CD4-positive, alpha-beta T cell treated with Interleukin-2 at 100 ng/mL for 4 hours (primary cell): ENCODE results near the gene CERKL.

Experiments used
- DNase-seq: peaks from one replicate; pipeline ENCODE4 v3.0.0-alpha.2; 2020; ENCODE audit warnings: low spot score

Gene CERKL

DNA sequence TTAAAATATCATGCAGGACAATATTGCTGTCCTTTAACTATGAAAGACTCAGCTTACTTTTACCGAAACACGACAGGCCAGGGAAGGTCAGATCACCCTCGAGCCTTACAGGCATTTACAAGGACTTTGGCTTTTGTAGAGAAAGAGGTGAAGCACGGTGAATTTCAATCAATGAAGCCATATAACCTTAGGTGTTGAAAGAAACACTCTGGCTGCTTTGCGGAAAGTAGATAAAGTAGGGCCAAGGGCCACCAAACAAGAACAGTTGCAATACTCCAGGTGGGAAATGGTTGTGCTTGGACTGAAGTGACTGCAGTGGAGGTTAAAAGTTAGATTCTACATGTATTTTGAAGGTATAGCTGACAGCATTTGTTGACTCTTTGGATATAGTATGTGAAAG, 80.5 kb downstream of the CERKL start:
- no peak for DNase-seq

DNA sequence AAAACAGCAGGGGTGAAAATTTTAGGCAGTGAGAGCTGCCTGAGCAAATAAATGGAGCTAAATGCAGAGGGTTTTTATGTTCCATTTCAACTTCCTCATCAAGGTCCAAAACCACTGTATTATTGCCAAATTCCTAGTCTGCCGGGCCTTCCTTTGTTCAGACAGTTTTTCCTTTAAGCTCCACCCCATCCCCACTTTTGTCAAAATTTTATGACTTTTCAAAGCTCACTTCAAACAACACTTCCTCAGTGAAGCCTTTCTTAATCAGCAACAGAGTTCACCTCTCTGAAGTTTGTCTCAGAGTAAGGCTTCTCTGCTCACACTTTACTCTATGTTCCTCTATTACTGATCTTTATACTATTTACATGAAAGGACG, 81.3 kb downstream of the CERKL start:
- DNase-seq = no peak

DNA sequence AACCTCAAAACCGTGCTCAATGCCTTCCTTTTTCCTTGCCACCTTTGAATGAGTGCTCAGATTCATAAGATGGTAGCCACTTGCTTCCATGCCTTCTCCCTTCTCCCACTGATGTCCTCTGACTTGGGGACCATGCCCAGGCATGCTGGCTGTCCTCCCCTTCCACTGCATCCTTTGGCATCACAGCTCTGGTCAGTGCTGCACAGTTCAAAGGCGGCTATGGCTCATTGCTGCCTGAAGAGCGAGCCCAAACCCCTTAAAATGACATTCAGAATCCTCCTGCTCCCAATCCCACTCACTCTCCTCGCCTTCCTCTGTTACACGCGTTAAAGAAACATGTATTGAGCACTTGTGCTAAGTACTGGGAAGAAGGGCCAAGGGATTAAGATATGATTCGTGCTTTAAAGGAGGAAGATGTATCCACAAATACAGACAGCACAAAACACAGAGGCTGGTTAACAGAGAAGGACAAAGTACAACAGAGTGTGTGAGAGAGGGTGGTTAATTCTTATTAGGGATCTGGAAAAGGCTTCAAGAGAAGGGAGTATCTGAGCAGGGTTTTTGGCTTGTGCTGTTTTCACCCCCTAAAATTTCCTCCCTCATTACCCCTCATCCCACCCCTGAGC, 81.8 kb downstream of the CERKL start:
- DNase-seq = no peak

DNA sequence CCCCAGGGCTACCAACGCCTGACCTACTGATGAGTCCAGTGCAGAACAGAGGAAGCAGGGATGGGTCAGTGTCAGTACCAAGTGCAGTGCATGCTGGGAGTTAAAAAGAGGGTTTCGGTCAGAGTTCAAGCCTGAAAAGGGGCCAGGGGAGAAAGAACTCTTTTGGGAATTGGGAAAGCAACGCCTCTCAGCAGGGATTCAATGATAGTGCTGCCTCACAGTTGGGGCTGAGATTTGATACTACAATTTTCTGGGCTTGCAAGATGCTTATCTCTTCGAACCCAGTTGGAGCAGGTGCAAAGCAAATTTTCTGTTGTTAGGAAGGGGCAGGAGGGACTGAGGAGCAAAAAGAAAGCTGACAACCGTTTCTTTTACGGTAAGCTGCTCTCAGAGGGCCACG, 82.6 kb downstream of the CERKL start:
- DNase-seq = no peak

DNA sequence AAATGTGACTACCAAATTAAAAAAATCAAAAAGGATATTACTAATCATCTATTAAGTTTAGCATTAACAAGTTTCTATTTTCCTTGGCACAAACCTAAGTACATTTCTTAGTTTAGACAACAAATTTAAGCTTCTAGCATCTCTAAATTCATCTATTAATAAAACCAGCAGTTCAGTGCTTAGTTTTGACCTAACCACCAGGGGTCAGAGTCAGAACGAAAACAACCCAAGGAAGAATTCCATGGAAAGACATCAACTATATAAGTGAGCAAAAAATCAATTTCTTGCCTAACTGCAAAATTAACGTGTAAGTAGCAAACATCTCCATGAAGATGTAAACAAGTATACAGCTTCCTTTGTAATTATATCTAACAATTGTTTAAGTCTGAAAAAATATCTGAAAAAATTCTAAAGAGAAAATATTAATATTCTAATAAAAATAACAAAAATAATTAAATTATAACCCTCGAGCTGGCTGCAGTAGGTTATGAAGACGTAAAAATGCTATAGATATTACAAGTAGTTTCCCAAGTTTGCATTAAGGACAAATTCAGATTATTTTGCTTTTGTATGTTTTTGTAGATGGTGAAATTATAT, 83.7 kb downstream of the CERKL start:
- no peak for DNase-seq

DNA sequence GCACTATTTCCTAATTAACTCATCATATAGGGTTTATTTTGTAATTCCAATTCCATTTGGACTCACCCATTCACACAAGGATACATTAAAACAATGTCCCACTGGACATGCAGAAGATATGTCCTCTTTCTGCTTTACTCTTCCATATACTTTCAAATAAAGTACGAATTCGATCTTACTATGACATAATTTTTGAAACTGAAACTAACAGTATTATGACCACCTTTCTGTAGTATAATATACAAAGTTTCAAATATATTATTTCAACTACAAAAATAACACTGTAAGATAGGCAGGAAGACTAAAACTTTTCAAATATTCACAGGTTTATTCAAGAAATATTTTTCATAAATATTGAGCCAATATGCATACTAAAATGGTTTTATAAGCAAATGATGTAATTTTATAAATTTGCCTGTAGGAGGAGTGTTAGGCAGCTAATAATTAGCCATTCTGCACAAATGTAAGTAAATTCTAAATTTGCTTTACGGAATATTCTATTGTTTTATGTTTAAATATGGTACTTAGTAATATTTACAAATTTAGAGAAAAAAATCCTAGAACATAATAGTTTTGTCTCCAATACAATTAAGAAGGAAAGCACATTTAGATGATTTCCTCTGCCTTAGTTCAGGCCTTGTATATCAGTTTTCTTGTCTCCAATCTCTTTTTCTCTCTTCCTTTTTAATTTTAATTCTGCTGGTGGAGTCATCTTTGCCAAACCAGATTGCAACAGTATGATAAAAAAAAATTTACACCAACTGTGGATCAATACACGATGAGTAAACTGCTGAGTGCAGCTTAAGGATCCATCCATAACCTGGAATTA, 85.9 kb downstream of the CERKL start:
- no peak for DNase-seq

DNA sequence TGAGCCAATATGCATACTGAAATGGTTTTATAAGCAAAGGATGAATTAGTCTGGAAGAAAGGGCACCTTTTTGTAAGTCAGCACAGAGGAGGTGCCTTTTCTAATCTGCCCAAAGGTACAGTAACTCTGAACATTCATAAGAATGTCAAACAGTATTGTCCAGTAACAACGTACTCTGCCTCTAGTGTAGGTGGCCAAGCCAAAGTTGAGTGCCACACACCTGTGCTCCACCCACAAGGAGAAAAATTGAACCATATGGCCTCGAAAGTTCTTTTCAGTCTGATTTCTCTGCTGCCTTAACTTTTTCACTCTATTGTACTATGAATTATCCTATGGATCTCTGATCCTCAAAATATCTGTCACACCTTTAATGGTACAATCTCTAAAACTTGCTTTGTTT, 86.8 kb downstream of the CERKL start:
- DNase-seq = no peak

DNA sequence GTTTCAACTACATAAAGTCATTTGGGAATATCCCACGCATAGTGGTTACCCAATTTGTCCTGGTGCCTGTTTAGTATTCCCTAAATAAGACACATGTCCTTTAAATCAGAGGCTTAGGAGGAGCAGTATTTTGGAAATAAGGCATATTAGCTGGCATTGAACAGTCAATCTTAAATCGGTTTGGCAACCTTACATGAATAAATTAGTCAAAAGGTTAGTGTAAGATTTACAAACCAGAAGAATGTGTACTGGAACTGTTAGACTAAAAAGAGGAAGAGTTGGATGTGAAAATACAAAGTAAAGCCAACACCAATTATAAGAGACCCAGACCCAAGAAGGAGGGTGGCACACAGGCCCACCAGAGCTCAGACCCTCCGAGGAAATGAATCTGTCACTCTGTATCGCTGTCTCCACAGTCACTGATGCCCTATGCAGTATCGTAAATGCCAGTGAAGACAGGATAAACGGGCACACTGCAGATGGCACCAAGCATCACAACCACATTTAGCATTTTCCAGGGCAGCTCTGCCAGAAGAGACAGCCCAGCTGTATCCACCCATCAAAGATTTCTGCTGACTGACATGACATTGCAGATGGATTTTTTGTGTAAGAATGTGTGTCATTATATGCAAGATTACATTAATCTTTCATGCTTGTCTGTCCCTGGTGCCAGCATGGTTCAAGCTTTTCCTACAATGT, 90.4 kb downstream of the CERKL start:
- DNase-seq = no peak

DNA sequence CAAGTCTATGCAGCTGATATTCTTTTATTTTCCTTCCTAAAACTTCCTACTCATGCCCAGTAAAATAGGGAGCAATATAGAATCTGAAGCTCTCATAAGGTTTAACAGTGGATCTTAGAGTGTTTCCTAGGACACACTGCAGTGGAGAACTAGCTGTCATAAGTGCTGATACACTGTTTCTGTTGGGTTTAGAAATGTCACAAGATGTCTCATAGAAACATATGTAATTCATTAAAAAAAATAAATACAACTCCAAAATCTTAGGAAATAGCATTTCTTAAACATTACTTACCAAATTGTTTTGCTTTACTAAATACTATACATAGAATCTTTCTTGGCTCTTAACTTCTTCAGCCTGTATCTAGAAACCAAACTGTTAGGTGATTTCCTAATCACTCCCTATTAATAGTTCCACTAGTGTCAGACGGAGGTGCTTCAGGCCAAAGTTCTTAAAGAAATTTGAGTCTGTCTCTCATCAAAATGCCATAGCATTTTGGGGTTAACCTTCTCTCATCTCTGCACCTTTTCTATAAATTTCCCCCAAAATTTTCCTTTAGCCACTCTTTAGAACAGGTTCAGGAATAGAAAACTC, 93.7 kb downstream of the CERKL start:
- no peak for DNase-seq

DNA sequence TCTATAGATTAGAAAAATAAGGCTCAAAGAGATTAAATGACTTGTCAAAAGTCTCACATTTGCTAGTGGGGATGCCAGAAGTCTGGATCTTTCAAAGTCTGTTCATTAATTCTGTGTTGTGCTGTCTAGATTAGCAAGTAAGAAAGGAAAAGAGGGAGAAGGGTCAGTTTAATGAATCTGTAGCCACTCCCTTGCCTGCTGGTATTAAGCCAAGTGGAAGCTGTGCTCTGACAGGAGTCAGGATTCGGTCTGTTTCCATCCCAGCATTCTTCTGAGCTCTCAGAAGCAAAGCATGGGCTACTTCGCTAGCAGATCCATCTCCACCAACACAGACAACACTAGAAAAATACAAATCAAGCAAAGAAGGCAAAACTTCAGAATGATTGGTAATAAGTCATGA, 98.5 kb downstream of the CERKL start:
- no peak for DNase-seq

DNA sequence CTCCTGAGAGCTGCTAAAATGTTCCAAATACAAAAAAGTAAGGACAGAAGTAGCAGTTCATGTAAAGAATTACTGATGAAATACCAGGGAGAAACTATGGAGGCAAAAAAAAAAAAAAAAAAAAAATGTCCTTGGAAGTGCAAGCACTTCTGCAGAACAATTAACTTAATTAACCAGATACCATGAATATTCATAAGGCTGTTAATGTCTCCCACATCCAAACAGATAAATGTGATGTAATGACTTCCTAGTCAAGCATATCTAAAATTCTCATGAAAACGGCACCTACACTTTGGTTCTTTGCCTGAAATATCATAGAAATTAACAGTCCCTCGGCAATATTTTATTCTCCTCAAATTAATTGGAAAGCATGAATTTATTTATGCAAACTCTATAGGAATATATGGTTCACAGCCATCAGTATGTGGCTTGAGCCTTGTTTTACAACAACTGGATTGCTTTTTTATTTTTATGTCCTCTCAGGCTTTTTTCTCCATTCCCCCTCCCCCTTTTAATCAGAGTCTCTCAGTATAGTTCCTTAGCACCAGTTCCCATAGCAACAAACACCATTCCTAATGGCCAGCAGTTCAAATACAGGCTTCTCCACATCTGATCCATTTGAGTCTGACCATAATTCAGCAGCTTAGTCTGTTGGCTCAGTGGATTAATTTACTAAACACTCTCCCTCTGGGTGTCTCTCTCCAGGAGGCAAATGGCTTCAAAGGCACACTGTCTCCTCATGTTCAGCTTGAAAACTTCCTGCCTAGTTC, 102.7 kb downstream of the CERKL start:
- DNase-seq = no peak

DNA sequence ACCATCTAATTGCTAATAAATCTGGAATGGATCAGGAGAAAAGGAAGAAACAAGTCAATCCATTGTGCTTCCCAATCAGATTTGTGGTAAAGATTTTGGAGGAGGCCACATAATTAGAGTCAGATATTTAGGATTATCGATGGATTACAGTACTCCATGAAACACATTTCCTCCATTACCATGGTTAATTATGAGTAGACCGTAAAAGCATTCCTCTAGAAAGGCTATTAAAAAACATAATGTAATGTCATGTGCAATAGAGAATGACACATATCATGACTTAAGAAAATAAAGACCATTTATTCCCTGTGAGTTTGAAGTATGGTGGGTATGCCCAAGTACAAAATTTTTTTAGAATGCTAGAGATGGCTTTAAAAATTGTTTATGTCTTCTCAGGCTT, 103.7 kb downstream of the CERKL start:
- DNase-seq = no peak

DNA sequence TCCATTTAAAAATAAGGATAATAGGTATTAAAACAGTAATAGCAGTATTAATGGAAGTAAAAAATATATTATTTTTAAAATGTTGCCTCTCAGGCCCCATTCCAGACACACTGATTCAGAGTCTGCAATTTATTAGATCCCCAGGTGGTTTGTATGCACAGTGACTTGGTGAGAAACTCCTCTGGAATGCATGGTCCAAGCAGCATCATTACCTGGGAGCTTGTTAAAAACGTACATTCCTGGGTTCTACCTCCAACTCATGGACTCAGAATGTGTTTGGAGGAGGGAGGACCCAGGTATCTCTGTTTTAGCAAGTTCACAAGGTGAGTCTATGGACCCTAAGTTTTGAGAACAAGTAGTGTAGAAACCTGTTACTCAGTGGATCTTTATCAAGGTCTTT, 104.1 kb downstream of the CERKL start:
- no peak for DNase-seq

DNA sequence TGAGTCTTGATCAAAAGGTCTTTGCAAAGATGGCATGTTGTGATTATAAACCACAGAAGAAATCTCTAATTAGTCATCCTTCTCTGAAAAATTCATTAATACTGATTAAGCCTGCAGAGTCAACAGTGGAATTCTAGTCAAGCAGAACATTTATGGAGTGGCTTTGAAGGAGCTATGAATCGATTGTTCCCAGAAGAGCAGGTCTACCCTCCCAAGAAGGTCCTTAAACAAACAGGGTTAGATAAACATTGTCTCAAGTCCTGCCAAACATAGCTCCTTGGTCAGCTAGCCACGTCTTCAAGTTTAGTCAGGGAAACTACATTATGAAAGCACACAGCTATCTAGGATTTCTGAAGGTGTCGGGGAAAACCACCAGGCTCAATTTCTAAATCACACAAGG, 110.8 kb downstream of the CERKL start:
- peak; percentile 29 for DNase-seq

DNA sequence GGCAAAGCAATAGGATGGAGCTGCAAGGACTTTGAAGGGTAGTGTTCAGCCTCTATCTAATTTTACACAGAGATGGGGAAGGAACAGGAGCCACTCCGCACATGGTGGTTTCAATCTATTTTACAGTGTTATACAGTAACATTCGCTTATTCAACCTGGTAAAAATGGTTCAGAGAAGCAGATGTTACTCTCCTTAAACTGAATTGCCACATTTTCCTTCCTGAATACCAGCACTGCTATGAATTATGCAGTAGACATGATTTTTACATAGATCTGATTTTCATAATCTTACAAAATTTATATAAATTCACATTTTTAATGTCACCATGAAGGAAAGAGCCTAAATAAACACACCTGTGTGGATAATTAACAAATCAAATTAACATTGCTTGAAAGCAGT, 114.7 kb downstream of the CERKL start:
- DNase-seq = no peak

DNA sequence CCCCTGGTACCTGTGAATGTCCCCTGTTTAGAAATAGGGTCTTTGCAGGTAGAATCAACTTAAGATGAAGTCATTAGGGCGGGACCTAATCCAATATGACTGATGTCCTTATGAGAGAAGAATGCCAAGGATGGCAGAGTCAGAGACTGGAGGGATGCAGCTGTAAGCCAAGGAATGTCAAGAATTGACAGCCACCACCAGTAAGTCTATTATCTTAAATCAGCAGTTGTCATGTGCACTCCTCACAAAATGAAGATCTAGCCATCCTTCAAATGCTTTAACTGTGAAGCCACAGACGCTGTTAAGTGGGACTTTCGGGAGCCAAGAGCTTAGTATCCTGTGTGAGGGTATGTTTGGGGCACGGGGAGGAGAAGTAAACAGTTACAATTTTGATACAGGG, 116.5 kb downstream of the CERKL start:
- no peak for DNase-seq

DNA sequence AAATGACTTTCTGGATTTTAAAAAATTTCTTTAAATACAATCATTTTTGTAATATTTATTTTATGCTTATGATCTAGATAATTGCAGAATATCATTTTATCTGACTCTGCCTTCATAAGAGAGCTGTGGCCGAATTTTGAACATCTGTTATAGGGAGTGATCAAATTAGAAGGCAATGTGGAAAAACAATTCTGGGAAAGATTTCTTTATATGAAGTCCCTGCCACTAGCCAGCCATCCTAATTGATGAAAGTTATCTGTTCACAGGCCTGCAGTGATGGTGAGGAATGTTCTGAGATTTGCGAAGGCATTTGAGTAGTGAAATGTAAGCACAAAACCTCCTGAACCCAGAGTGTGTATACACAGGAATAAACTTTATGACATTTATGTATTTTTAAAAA, 120.2 kb downstream of the CERKL start:
- DNase-seq = no peak

DNA sequence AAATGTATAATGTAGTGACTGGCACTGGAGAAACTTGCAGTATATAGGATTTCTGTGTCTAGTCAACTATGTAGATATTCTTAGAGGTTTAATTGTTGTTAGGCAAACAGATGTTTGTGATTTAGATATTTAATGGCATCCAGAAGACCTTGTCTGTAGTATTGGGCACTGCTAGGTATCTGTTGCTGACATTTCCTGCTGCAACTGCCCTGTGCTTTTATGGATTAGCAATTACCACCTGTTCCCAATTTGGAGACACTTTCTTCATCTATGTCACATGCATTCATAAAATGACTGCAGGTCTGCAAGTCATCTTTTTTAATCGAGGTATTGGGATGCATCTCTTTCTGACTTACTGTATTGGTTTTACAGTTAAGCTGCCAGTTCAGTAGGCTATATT, 128.5 kb downstream of the CERKL start:
- no peak for DNase-seq

DNA sequence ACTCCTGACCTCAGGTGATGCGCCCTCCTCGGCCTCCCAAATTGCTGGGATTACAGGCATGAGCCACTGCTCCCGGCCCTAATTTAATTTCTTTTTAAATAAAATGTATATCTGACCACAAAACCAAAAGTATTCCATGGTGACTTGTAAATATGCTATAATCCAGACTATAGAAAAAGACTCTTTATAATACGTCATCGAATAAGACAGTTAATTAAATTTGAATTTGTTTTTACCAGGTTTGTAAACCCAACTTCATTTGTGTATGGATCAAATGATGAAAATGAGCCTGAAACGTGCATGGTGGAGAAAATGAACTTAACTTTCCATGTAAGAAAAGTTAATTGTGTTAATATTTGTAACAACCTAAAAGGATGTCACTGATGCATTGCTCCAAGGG, 129.8 kb downstream of the CERKL start:
- no peak for DNase-seq

DNA sequence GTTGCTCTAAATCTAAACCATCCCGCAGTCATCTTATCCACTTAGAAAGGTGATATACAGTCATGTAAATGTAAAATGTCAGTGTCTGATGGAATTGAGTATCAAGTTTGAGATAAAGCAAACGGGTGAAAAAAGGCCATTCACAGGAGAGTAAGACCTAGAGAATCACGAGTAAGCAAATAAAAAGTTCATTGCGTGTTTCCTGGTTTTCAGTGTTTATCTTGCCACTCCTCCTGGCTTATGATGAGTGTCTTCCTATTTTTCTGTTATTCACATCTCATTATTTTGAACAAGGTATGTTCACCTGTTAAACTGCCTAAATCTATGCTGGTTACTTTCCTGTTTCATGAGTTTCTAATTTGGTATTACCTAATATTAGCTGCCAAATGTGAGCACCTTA, 130.9 kb downstream of the CERKL start:
- DNase-seq = no peak

DNA sequence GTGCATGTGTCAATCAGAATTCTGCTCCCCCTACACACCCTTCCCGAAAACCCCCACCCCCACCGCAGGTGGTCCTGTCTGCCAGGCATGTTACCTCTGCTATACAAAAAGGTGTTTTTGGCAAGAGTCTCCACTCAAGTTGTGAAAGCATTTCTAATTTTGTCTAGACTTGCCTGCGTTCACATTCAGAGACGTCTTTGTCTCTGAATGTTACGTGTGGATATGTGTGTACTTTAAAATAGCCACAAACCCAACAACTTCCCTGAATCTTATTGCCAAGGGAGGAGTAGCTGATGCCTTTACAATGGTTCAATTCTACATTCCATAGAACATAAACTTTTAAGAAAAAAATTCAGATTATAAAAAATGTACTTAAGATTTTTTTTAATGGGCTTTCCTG, 133.1 kb downstream of the CERKL start:
- no peak for DNase-seq

DNA sequence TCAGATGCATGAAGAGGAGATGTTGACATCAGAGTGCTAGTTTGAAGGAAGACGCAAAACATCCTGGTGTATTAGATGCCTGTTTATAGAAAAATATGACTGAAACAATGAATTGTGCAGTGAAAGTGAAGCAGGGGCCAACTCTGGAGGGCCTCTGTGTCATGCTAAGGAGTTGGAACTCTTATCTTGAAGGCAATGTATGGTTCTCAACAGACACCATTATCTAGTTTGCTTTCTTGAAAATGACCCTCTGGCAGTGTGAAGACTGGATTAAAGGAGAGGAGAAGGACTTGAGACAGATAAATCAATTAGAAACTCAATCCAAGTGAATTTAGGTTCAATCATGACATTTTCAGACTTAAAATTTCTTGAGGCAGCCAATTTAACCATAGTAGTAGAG, 136.7 kb downstream of the CERKL start:
- no peak for DNase-seq
